NCI-H2196 (cell line): Measurements from ENCODE around the gene EVX2.

Source experiments
- DNase-seq: peaks from one replicate; lab custom pipeline; 2025; ENCODE audit not compliant: unreplicated experiment; lab: John Stamatoyannopoulos, UW

EVX2 gene

DNA sequence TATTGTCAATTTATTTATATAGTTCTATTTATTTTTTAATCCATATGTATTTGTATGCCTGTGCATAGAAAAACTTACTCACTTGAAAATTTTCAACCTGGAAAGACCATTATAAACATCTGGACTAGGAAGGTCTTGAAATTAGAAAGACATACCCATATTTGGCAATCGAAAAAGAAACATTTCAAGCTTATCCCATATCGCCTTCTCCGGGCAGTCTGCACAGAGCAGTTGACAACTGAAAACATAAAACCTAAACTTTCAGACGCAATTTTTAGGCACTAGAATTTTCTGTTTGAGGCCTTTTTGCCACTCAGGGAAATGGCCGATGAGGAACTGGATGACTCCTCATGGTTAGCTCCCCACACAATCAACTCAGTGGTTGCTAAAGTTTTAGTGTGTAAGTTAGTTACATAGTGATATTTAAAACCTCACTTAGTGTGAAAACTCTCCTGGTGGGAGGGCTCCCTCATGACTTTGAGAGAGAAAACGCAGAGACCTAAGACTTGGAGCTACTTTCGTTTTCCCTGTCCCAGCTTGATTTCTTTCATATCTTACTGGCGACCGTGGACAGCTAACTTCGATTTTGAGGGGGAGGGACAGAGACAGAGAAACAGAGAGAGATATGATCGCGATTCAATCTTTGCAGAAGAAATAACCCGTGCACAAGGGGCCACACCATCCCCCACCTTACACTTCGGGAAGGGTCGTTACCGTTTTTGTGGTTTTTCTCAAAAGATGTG, 12.7 kb upstream of the EVX2 start:
- peak; percentile 41 for DNase-seq

DNA sequence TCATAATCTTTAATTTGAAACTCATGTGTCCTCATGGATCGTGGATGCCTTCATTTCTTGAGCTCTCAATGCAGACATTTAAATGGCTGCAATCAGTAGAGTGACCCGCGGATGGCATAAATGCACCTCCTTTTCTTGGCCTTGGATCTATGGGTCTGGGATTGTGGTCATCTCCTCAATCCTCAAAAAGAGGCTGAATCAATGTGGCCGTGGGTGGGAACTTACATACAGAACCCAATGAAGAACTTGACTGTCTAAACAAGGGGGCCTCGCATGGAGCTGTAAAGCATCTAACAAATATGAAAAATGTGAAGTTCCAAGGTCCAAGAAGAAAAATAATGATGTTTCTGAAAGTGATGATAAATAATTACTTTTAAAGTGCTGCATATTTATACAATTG, 11.7 kb upstream of the EVX2 start:
- DNase-seq: no peak

DNA sequence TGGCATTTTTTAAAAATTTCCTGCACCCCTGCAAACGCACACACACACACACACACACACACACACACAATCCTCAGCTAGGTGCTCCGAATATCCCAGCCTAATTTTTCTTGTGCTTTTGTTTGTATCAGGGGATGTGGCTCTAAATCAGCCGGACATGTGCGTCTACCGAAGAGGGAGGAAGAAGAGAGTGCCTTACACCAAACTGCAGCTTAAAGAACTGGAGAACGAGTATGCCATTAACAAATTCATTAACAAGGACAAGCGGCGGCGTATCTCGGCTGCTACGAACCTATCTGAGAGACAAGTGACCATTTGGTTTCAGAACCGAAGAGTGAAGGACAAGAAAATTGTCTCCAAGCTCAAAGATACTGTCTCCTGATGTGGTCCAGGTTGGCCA, 10.6 kb upstream of the EVX2 start:
- no peak for DNase-seq

DNA sequence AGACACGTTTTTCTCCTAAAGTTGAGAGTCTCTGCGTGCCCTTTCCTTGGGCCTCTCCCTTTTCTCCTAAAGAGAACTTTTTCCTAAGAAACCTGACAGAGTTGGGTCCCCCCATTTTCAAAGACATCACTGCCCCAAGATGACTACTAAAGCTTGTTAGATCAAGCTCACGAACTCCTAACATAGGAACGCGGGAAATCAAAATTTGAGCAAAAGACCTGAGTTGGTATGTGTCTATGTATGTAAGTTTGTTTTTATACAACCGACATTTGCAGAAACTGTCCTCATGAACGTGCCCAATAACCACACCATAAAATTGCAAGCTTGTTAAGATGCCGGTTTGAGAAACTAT, 10.1 kb upstream of the EVX2 start:
- DNase-seq: no peak

DNA sequence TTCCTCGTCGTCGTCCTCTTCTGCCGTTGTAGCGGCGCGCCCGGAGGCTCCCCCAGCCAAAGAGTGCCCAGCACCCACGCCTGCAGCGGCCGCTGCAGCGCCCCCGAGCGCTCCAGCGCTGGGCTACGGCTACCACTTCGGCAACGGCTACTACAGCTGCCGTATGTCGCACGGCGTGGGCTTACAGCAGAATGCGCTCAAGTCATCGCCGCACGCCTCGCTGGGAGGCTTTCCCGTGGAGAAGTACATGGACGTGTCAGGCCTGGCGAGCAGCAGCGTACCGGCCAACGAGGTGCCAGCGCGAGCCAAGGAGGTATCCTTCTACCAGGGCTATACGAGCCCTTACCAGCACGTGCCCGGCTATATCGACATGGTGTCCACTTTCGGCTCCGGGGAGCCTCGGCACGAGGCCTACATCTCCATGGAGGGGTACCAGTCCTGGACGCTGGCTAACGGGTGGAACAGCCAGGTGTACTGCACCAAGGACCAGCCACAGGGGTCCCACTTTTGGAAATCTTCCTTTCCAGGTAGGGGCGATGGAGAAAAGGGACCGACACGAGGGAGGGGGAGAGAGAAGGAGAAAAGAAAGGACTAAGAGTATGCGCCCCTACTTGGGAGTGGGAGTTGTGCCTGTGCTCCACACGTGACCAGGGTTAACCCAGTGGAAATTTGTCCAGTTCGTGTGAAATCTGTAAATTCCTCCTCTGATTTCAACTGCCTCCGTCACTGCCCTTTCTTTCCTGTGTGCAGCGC, 9.6 kb upstream of the EVX2 start:
- peak; percentile 9 for DNase-seq

DNA sequence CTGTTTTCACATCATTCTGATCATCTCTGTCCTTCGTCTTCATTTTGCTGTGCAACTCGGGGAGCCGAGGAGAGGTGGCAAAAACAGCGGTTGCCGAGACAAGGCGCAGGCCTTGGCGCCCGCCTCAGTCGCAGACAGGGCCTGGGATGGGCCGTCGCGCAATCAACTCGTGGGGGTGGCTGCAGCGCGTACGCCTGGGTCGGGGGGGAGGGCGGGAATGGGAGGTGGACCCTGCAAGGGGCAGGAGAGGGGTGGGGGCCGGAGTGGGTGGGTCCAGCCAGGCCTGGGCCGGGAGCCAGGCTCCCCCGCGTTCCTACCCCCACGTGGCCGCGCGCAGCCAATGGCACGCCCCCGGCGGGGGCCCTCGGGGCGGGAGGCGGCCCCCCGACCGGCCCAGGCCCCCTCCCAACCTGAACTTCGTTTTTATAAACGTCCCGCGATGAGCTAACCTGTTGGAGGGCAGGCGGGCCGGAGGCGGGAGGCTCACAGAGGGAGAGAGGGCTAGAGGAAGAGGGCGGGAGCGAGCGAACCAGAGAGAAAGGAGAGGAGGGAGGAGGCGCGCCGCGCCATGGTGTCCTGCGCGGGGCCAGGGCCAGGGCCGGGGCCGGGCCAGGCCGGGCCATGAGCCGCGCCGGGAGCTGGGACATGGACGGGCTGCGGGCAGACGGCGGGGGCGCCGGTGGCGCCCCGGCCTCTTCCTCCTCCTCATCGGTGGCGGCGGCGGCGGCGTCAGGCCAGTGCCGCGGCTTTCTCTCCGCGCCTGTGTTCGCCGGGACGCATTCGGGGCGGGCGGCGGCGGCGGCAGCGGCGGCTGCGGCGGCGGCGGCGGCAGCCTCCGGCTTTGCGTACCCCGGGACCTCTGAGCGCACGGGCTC, 8.7 kb upstream of the EVX2 start, which contains the start of gene HOXD13:
TSS of gene HOXD13 (plus strand) at position 452 of the 875 bp plus-strand sequence. CDS start at position 622, 170 bp downstream.
- DNase-seq: peak; percentile 20

DNA sequence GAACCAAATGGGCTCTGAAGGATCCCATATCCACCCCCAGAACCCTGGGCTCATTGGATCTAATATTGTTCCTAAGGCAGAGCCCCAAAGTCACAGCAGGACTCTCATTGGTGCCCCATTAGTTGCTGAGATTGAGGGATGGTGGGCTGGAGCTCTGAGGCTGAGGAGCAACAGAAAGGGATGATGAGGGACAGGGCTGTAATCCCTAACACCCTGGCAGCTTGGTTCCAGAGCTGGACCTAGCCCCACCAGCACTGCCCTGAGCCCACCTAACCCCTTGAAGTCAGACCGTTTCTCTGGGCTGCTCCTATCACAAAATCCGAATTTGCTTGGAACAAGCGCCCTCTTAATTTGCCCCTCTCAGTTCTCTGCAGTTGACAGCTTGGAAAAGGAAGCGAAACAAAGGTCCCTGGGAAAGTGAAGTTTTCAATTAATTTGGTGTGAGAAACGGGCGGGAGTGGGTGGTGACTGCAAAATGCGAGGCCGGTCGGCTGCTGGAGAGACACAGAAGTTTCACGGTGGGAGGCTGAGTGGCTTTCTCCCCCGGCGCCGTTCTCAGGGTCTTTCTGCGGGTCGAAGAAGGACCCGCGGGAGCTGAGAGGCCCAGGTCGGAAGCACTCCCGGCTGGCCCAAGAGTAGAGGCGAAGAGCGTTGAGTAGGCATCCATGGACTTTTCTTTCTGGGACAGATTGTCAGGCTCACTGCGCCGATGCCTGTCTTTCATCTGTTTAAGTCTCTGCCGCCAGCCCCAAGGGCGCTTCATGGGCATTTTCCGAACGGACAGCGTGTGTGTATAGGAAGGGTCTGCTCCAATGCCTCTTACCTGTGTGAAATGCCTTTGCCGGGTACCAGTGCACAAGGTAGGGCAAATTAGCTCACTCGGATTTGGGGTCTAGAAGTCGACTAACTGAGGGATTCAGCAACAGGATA, 7.8 kb upstream of the EVX2 start:
- no peak for DNase-seq

DNA sequence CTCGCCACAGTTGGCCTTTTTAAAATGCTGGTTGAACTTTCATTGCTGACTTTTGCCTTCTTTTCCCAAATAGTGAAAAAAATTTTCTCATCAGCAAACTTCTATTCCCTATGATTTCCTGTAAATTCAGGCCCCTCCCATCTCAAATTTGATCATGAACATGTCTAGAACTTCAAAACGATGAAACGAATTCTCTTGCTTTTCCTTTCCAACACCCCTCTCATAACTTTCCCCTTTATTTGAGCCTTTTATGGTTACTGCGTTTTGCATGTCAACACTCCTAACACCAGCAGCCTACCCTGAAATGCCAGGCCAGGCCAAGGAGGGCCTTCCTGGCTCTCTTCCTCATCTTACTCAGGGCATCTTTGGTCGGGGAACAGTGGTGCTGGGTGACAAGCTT, 7.1 kb upstream of the EVX2 start:
- DNase-seq: no peak

DNA sequence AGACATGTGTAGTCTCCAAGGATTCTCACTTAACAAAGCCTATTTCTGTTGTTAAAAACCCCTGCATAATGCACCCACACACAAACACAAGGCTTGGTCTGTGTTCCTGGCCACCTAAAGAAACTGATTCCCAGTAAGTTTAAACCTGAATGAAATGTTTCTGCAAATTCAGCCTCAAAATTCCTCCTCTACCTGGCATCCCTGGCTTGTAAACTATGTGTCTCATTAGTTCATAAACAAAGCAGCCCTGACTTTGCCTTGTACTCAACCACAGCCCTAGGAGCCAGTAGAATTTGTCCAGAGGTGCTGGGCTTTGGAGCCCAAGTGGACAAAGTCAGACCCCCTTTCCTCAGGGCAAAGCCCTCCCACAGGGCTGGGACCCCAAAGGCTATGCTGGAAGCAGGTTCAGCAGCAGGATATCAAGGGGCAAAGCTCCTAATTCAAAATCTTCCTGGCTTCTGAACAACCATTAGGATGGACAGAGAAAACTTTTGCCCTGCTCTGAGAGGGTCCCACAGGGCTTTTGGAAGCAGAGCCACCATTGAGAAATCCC, 6.2 kb upstream of the EVX2 start:
- no peak for DNase-seq

DNA sequence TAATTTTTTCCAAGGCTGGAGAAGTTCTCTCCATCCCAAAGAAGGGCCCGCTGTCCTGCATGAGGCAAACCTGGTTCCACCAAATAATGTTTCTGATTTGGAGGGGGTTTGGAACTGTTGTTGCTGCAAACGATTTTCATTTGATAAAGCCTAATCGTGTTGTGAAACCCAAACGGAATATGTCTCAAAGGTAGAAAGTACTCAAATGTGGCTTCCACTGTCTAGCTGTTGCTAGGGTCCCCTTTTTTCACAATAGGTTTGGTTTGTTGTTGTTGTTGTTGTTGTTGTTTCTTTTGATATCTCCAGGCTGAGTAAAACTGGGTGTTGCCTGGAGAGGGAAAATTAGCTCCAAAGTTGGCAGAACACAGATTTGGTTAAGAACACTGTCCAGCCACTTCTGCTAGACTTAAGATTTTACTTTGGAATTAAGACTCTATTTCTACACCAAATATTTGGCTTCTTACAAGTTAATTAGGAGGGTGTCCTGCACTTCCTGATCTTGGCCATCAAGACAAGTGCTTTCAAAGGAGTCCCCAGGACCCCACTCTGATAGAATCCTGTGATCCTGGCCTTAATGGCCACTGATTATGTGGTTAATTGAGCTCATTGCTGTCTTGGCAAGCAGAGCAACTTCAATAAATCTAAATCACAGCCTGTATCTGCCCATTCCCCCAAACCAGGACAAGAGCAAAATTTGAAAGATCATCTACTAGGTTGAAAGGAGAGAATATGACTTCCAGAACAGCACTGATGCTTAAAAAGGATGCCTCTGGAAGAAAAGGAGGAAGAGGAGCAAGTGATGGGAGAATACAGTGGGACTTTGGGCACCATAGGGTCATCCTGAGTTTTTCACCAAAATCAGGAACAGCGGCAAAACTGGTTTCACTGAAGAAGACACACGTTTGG, 5.4 kb upstream of the EVX2 start:
- DNase-seq: no peak

DNA sequence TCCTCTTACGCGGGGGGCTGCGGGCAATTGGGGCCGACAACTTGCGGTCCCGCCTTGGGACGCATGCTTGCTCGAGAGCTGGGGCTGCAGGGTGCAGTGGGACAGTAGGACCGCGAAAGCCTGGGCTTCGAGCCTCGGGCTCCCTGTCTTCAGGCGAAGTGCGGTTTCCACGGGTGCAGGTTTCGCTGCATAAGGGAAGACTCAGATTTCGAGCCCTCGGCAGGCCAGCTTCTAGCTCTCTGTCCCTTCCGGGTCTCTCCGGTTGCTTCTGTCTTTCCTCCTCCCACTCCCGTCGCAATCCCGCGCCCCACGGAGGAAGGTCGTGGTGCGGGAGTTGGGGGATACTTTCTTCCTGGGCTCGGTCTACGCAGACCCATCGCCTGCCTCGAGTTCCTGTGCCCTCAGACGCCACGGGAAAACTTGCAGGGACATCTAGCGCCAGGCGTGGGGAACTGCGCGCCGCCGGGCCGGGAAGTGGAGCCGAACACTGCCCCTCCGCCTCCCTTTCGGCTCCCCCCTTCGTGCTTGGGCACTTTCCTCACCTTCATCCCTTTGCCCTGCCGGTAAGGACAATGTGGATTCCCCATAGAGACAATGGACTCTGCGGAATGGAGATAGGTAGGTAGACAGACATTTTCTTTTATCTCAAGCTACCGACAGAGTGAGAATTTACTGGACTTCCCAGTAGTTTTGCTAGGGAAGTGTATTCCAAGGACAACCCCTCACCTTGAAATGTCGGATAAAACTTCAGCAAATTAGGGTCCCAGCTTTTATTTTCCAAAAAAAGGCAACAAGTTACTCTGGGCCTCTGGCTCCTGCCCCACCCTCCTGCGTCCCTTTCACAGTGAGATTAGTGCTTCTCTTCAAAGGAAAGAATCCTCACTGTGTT, 4.5 kb upstream of the EVX2 start:
- DNase-seq: peak; percentile 39

DNA sequence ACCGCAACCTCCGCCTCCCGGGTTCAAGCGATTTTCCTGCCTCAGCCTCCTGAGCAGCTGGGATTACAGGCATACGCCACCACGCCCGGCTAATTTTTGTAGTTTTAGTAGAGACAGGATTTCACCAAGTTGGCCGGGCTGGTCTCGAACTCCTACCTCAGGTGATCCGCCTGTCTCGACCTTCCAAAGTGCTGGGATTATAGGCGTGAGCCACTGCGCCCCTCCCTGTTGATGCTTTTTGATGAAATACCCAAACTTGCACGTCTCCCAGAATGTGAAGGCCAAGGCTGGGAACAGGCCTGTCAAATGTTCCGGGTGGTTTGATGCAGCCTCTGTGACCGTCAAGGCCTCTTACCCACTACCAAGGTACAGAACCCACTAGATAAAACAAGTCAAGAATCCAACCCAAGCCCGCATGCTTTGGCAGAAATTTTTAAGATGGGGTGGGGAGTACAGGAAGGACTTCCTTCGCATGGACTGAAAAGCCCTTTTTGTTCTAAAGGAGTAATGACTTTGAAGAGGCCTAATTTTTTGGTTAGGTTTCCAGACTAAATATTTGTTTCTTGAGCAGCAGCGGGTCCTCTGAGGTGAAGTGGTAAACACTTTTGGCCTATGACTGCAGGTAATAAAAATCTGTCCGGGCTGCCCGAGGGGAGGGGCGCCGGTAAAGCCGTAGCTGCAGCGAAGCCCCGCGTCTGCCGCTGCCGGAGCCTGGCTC, 3.7 kb upstream of the EVX2 start:
- no peak for DNase-seq

DNA sequence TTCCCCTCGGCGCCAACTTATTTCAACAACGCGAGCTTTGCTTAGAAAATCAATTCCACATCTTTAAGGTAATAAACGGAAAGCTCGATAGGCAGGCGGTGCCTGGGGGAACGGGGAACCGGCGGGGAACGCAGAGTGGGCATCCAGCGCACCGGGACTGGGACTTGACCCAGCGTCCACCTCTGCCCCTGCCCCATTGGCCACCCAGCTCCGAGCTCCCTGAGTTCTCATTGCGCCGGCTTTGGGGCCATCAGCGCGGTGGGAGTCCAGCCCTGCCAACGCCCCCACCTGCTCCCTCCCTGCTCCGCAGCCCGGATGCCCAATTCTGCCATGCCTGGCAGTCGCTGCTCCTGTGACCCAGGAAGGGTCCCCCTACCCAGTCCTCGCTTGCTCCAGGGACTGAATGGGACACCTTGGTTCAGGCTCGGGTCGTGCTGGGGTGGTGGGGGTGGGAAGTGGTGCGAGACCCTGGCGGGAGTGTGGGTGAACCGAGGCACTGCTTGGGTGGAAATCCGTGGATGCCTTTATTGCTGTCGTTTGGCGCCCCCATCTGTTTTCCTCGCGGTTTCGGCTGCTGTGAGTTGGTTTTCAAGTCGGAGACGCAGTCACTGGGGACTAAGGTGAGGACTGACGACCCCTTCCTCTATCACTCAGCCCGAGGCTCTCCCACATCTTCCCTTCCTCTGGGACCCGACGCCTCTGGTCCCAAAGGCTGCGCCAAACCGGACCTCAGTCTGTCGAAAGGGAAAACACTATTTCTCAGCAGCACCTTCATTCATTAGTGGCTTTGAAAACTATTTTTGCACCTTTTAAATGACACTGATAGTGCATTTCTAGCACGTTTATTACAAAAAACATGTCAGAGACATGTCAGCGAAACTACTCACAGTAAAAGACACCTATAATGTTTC, 2.4 kb upstream of the EVX2 start:
- DNase-seq: peak; percentile 64

DNA sequence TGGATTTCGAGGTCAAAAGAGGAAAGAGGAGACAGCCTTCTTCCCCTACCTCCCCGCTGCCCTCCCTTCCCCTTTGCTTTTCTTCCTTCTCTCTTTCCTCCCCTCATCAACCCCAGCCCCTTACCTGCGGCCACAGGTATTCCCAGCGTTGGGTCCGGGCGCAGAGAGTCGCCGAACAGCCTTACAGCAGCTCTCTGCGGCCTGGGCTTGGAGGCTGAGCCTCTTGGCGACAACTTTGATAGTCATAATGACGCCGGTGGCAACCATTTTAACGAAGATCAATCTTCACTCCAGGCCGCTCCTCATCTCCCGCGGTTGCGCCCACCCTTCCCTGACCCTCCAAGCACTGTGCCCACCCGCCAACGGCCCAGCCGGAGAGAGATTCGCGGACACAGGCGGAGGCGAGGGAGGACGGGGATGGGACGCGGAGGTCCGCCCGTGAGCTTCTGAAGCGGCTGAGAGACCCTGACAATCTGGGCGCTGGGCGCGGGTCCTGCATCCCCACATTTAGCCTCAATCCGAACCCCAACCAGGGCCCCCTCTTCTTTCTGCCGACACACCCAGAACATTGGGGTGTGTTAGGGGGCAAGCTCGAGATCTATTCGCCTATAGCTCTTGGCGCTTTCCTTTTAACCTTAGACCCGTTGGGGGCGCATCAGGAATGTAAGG, 1.5 kb upstream of the EVX2 start:
- DNase-seq: no peak

DNA sequence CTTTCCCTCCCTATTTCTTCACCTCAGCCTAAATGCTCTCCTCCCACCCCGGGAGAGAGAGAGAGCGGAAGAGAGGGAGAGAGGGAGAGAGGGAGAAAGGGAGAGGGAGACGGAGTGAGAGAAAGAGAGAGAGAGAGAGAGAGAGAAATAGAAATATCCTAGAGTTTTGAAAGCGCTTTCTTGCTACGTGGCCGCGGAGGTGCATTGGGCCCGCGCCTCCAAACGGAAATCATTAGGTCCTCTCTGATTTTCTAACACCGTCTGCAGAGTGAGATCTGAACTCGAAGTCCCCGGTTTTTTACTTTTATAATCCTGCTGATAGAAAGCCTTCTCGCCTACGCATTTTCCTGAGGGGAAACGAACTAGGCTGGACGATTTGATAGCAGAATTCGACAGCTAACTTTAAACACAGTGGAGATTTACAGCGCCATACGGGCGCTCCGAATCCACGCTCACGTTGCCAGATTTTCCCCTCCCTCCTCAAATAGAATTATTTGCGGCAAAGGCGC, 903 bp upstream of the EVX2 start:
- DNase-seq: no peak
